NAMALWA (cell line): Measurements from ENCODE around the gene TCERG1L.
A peak's percentile ranks its signal among the peaks of the same experiment; 100 is the strongest.
"Not testable (repeated sequence)": the region's sequence is repeated elsewhere in the genome, so short reads cannot be mapped to it uniquely, and the experiment has no call there.

Source experiments
- DNase-seq: peaks from one replicate; pipeline ENCODE4 v3.0.0-alpha.2; 2015; ENCODE audit warnings: low spot score

Gene TCERG1L

DNA sequence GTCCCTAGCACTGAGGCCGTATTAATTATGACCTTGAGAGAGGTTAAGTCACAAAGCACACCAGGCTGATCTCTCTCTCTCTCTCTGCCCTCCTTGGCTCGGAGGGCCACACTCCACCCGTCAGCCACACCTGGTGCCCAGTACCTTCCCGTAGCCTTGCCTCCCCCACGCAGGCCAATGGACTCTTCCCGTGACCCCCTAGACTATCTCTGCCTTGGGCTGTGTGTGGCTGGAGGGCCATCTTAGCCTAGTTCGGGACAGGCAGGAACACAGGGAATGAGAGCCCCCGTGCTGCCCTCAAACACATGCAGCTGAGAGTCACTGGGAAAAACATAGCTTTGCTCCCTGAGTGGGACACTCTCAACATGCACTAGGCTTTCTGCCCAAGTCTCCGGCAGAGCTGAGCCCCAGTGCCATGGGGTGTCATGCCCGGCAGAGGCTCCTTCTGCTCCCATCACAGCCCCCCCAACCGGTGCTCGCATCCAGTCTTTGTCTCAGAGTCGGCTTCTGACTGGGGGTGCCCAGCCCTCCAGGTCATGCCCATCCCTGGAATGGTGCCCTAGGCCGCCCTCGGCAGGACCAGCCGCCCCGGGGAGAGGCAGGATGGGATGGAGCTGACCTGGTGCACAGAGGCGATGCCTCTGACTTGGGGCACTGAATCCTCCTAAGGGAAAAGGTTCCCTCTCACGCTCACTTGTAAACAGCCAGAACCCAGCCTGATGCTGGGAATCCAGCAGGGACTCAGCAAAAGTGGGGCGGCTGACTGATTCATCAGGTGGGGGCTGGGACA, 63.0 kb downstream of the TCERG1L start:
- DNase-seq, result no peak

- DNase-seq, result no peak
Observed at GRCh38 chr10:131247873-131248272, 63.6 kb downstream of the TCERG1L start.

DNA sequence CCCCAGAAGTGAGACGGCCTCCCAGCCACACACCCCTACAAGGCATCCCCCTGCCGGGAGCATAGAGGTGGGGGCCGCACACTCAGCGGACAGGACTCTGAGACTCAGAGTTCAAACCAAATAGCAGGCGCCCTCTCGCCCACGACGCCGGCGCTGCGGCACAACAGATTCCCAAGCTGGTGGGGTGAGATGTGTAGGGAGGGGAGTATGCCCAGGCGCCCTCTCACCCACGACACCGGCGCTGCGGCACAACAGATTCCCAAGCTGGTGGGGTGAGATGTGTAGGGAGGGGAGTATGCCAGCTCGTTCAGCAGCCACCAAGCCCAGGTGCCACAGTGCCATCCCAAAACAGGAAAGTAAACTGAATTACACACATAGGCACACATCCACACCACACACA, 64.7 kb downstream of the TCERG1L start:
- no peak for DNase-seq

GRCh38 chr10:131246089-131246488, 65.4 kb downstream of the TCERG1L start:
- DNase-seq, result no peak

- DNase-seq, result no peak
Observed at GRCh38 chr10:131245475-131246059, 66.0 kb downstream of the TCERG1L start.

DNA sequence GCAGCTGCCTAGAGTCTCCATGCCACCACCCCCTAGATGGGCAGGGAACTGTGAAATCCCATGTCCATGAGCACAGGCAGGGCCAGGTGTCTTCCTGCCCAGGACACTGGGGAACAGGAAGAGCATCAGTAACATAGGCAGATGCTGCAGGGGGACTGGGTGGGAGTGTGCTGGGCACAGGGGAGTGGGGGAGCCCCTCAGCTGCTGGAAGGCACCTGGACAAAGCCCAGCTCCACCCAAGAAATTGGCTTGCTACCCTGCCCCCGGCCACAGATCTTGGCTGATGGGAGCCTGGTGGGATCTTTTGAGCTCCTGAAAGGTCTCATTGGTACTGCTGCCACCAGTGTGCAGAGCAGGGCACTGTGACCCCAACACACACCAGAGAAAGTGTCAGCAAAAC, 66.7 kb downstream of the TCERG1L start:
- no peak for DNase-seq

GRCh38 chr10:131243076-131243475, 68.4 kb downstream of the TCERG1L start:
- no peak for DNase-seq

DNA sequence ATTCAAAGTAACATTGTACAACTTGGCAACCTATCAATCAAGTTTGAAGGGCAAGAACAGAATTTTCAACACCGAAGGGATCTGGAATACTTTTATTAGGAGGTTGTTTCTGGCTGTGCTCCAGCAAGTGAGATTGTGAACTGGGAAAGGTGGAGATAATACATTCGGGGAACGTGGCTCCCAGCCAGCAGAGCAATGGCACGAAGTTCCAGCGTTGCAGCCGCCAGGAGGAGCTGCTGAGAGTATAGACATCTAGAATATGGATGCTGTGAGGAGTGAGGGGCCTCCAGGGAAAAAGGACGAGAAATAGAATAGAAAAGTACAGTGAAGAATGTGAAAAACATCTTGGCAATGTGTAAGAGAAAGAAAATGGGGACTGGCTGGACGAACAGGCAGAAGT, 69.5 kb downstream of the TCERG1L start:
- DNase-seq, result peak; percentile 34

- DNase-seq, result no peak
Observed at GRCh38 chr10:131240691-131241090, 70.8 kb downstream of the TCERG1L start.

DNA sequence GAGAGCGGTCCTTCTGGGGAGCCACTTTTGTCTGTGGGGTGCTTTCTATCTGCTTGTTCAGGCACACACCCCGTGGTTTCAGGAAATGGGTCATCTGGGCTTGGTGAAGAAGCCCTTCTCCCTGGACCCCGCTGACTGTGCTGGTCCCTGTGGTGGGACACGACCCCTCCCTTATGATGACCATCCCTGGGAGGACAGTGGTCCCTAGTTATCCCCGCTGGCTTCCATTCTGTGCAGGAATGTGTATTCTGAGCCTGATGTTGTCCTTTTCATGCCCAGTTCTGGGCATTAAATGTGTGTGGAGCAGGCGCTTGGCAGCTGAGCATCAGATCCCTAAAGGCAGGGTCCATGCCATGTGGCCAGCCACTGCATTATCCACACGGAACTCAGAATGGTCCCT, 71.6 kb downstream of the TCERG1L start:
- DNase-seq, result no peak

GRCh38 chr10:131239450-131239849, 72.1 kb downstream of the TCERG1L start:
- DNase-seq, result no peak

DNA sequence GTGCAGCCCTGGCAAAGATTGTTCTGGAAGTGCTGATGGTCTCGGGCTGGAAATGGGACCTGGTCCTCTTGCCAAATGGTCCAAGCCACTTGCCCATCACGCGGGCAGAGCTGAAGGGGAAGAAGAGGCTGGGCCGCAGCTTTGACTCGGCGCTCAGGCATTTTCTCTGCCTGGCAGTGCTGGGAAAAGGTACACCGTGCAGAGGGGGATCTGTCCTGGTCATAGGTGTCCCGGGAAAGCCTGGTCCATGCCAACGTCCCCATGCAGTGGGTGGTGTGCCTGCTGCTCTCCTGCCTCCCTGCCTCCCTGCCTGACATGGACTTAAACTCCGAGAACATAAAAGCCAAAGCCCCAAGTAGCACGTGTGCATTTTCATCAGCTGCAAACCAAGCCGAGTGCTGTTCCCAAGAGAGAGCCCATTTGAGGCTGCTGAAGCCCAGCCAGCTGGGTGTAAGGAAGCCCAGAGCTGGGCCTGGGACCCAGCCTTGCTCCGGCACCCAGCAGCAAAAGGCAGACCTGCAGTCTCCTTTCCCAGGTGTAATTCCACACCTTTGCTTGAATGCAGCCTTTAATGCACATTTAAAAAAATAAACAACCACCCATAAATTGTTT, 72.7 kb downstream of the TCERG1L start:
- DNase-seq, result no peak

GRCh38 chr10:131237991-131238651, 73.4 kb downstream of the TCERG1L start:
- DNase-seq, result no peak

DNA sequence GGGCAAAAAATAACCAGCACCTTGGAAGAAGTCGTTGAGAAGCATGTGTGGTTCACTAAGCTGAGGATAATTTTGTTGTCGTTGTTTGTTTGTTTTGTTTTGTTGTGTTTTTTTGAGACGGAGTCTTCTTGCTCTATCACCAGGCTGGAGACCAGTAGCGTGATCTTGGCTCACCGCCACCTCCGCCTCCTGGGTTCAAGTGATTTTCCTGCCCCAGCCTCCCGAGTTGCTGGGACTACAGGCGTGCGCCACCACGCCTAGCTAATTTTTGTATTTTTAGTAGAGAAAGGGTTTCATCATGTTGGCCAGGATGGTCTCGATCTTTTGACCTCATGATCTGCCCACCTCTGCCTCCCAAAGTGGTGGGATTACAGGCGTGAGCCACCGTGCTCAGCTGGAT, 76.9 kb downstream of the TCERG1L start:
- not testable (repeated sequence) for DNase-seq

DNA sequence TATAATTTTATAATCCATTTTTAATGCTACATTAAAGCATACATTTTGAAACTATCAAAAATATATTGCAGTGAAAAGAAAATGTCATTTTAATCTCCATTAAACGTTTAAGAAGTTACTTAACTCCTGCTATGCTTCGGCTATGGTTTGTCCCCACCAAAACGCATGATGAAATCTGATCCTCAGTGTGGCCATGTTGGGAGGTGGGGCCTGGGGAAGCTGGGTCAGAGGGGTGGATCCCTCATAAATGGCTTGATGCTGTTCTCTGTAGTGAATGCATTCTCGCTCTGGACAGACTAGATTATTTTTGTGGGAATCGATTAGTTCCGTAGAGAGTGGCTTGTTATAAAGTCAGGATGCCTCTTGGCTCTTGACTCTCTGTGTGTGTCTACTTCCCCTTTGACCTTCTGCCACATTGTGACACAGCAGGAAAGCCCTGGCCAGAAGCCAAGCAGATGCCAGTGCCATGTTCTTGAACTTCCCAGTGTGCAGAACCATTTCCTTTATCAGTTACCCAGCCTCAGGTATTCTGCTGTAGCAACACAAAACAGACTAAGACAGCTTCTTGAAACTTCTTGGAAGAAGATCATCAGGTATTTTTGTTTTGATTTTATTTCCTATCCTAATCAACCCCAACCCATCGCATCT, 77.8 kb downstream of the TCERG1L start:
- DNase-seq, result no peak

DNA sequence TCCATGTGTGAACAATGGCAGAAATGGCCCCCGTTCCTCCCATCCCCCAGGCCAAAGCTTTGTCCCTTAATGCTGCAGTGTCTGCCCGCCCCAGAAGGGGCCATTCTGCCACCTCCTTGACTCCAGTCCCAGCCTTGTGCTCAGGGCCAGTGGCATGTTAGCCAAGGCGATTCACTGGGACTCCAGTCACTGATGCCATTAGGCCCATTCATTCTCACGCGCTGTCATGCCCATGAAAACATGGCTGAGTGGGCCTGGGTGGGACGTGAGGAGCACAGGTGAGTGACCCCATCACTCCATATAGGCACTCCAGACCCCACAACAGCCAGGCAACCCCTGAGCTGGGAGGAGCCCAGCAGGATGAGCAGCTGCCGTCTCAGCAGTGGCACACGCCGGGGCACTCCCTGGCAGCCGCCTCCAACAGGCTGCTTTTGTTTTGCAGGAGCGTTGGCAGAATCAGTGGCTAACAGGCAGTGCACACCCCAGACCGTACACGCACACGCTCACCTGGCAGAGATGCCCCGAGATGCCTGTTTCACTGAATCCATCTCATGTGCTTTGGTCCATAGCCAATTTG, 79.5 kb downstream of the TCERG1L start:
- DNase-seq, result no peak

DNA sequence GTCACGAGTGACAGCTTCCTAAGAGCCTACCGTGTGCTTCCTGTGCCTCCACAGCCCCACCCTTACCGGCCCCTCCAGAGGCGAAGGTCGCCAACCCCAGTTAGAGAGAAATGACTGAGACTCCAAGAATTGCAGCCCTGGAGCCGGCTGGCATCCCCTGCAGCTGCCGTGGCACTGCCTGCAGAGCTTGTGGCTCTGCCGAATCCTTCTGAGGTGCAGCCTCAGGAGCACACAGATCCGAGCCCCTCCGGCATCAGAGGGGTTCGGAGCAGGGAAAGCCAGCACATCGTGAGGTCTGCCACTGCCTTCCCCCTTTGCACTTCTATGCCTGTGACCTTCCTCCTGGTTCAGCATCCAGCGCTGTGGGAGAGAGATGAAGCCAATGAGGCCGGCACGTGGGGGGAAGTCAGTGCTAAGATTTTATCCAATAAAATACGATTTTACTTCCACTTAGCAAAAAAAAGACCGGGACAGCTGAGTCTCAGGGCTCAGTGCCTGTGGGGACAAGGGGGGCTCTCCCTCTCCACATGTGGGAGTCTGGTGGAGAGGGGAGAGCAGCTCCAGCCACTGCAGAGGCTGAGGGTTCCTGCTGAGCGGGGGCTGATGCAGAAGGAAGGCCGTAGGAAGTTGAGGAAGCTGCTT, 80.1 kb downstream of the TCERG1L start:
- DNase-seq, result no peak

DNA sequence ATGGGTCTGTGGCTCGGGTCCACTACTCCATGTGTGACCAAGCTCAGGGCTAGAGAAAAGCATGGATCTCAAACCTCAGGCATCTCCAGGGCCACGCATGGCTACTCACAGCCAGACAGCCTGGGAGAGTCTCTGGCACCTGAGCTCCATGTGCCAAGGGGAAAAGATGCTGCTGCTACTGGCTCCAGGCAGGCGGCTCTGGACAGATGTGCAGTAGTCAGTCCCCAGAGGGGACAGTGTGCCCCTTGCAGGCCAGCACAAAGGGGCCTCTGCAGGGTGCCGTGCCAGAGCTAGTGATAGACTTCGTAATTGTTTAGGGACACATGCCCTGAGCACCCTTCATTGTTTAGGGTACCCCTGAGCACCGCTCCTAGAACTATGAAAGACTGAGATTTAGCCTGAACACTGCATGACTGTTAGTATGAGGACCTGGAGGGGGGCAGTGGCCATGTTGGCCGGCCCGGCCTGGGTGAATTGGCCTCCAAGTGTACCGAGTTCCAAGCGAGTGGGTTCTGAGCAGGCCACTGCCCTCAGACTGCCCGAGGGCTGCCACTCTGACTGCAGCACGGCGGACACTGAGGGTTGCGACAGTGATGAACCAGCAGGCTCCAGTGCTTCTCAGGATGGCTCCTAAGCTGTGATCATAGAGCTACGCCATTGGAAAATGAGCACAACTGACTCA, 80.7 kb downstream of the TCERG1L start:
- no peak for DNase-seq

- DNase-seq, result no peak
Observed at GRCh38 chr10:131230166-131230565, 81.4 kb downstream of the TCERG1L start.

- no peak for DNase-seq
Observed at GRCh38 chr10:131227163-131227740, 84.3 kb downstream of the TCERG1L start.
